Panc1 (cell line): ENCODE measurements around the gene KLHL8. TPM values are rescaled to one million over a fixed set of nuclear protein-coding genes. Genes with fewer than 3 reads are reported as not detected.

Source experiments
- ATAC-seq: fragments of 200-7000 bp; cut with Tn5 transposase; 2 replicates; pipeline ENCODE4 v1.9.1; 2020; ENCODE audit warnings: mild to moderate bottlenecking, moderate library complexity
- BruUV-seq: library from RNA; stranded (reverse); fragments of 400-500 nt; replicated peaks from 2 replicates; lab custom pipeline; 2021; lab: Mats Ljungman, UMichigan
- CTCF ChIA-PET: fragments of 300-600 bp; sonication (Branson Sonifier 250); formaldehyde crosslinking; loops from one replicate; lab custom pipeline; 2022; ENCODE audit warnings: antibody characterized with exemption; lab: Charles Lee
- POLR2A ChIA-PET: fragments of 300-600 bp; sonication (Branson Sonifier 250); formaldehyde crosslinking; loops from one replicate; lab custom pipeline; 2022; ENCODE audit warnings: antibody characterized with exemption; lab: Charles Lee
- DNase-seq: peaks from one replicate; pipeline ENCODE4 v3.0.0-alpha.2; 2010; ENCODE audit warnings: low read depth, low spot score
- H3K27ac ChIP-seq: 2 replicates; pipeline ENCODE4 v1.5.1; 2011; ENCODE audit warnings: mild to moderate bottlenecking, low read length, inconsistent platforms
- H3K27me3 ChIP-seq: fragments of 200-500 bp; sonication (Bioruptor generic); 2 replicates; pipeline ENCODE4 v1.6.0; 2014; ENCODE audit warnings: low read length, inconsistent platforms; ENCODE audit not compliant: control insufficient read depth, insufficient read depth
- H3K36me3 ChIP-seq: fragments of 200-500 bp; sonication (Bioruptor generic); 2 replicates; pipeline ENCODE4 v1.5.1; 2014; ENCODE audit warnings: inconsistent platforms, mild to moderate bottlenecking, low read length, moderate library complexity; ENCODE audit not compliant: control insufficient read depth, insufficient read depth
- H3K4me1 ChIP-seq: 2 replicates; pipeline ENCODE4 v1.5.1; 2011; ENCODE audit warnings: inconsistent platforms, mild to moderate bottlenecking, low read length, moderate library complexity; ENCODE audit not compliant: control insufficient read depth, insufficient read depth
- H3K4me3 ChIP-seq, 2 experiments: 2 replicates each; pipeline ENCODE4 v1.5.1; 2011 to 2012; ENCODE audit warnings: low read depth in 2 of 2, low read length in 2 of 2, mild to moderate bottlenecking in 2 of 2, inconsistent platforms in 1 of 2, moderate library complexity in 1 of 2
- H3K9me3 ChIP-seq: fragments of 200-500 bp; sonication (Bioruptor generic); 2 replicates; pipeline ENCODE4 v1.5.1; 2014; ENCODE audit warnings: low read depth, mild to moderate bottlenecking, inconsistent platforms, low read length, moderate library complexity; ENCODE audit not compliant: control insufficient read depth, insufficient read depth
- POLR2AphosphoS5 ChIP-seq: IDR thresholded peaks from 2 replicates; pipeline ENCODE4 v1.6.1; 2012; ENCODE audit warnings: mild to moderate bottlenecking, low read depth, low read length, moderate library complexity
- SIN3A ChIP-seq: IDR thresholded peaks from 2 replicates; pipeline ENCODE4 v1.6.1; 2012; ENCODE audit warnings: low read depth, mild to moderate bottlenecking, low read length, moderate library complexity, borderline replicate concordance; ENCODE audit not compliant: insufficient read depth
- TCF7L2 ChIP-seq: IDR thresholded peaks from 2 replicates; pipeline ENCODE4 v1.6.1; 2011; ENCODE audit warnings: mild to moderate bottlenecking, low read depth, low read length, inconsistent platforms
- in situ Hi-C: cut with HindIII; loops from 2 replicates; pipeline ENCODE4 v1.10.0; 2016; ENCODE audit warnings: low sequenced_read_pairs, low pct_unique_long_range_greater_than_20kb
- intact Hi-C: fragments of 100-400 bp; cut with micrococcal nuclease; formaldehyde crosslinking; loops from one replicate; pipeline ENCODE4 v1.10.0; 2022; ENCODE audit not compliant: unreplicated experiment
- total RNA-seq: library from RNA; stranded (reverse); gene quantifications from one replicate; pipeline ENCODE4 v1.2.1, GENCODE V29; 2021; ENCODE audit not compliant: unreplicated experiment
- TF ChIP-seq, protein P1 (sequence below), 2 experiments: IDR thresholded peaks; 2 replicates each; pipeline ENCODE4 v1.6.1; 2011 to 2012; ENCODE audit warnings: low read depth in 2 of 2, control low read depth in 1 of 2, low read length in 1 of 2, mild to moderate bottlenecking in 1 of 2, moderate library complexity in 1 of 2; ENCODE audit not compliant: insufficient read depth in 1 of 2
- TF ChIP-seq, protein P2 (sequence below): fragments of 450-650 bp; IDR thresholded peaks from 2 replicates; pipeline ENCODE4 v1.5.1; 2017; ENCODE audit warnings: mild to moderate bottlenecking

The KLHL8 gene
- total RNA-seq, 1 experiment from 2014 or later: 9.0 TPM

- in situ Hi-C loops: no loop called here
- BruUV-seq: no TSS peak
- intact Hi-C loops: no loop called here
- Histone ChIP-seq H3K27ac (no peak overlapping the region), H3K4me1 (no peaks in the 10 kb centered on the region), H3K27me3 (no peaks in the 10 kb centered on the region), H3K9me3 (no peaks in the 10 kb centered on the region), H3K36me3 (no peaks in the 10 kb centered on the region), H3K4me3 (no peak overlapping the region)
- no peak for TF ChIP-seq POLR2AphosphoS5
- TF ChIP-seq TCF7L2: no peak
- TF ChIP-seq SIN3A: no peak
- TF ChIP-seq, protein P1, sequence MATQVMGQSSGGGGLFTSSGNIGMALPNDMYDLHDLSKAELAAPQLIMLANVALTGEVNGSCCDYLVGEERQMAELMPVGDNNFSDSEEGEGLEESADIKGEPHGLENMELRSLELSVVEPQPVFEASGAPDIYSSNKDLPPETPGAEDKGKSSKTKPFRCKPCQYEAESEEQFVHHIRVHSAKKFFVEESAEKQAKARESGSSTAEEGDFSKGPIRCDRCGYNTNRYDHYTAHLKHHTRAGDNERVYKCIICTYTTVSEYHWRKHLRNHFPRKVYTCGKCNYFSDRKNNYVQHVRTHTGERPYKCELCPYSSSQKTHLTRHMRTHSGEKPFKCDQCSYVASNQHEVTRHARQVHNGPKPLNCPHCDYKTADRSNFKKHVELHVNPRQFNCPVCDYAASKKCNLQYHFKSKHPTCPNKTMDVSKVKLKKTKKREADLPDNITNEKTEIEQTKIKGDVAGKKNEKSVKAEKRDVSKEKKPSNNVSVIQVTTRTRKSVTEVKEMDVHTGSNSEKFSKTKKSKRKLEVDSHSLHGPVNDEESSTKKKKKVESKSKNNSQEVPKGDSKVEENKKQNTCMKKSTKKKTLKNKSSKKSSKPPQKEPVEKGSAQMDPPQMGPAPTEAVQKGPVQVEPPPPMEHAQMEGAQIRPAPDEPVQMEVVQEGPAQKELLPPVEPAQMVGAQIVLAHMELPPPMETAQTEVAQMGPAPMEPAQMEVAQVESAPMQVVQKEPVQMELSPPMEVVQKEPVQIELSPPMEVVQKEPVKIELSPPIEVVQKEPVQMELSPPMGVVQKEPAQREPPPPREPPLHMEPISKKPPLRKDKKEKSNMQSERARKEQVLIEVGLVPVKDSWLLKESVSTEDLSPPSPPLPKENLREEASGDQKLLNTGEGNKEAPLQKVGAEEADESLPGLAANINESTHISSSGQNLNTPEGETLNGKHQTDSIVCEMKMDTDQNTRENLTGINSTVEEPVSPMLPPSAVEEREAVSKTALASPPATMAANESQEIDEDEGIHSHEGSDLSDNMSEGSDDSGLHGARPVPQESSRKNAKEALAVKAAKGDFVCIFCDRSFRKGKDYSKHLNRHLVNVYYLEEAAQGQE (IDR thresholded peaks at IDR 0.05; ENCODE audit: insufficient read depth in 1 of 2, low read depth in 2 of 2, low read length in 1 of 2): no peak
- TF ChIP-seq, protein P2, sequence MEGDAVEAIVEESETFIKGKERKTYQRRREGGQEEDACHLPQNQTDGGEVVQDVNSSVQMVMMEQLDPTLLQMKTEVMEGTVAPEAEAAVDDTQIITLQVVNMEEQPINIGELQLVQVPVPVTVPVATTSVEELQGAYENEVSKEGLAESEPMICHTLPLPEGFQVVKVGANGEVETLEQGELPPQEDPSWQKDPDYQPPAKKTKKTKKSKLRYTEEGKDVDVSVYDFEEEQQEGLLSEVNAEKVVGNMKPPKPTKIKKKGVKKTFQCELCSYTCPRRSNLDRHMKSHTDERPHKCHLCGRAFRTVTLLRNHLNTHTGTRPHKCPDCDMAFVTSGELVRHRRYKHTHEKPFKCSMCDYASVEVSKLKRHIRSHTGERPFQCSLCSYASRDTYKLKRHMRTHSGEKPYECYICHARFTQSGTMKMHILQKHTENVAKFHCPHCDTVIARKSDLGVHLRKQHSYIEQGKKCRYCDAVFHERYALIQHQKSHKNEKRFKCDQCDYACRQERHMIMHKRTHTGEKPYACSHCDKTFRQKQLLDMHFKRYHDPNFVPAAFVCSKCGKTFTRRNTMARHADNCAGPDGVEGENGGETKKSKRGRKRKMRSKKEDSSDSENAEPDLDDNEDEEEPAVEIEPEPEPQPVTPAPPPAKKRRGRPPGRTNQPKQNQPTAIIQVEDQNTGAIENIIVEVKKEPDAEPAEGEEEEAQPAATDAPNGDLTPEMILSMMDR: no peak
- ChIA-PET CTCF (no interaction called here), POLR2A (interaction anchor here (0.6 kb wide), 1 partner anchor 16 kb away, joined by 7 read pairs; no protein-coding TSS in a partner anchor)
- DNase-seq: no peak
- no peak for ATAC-seq
These were observed 48.0 kb upstream of the KLHL8 start for GRCh38 chr4:87268411-87268810.

DNA sequence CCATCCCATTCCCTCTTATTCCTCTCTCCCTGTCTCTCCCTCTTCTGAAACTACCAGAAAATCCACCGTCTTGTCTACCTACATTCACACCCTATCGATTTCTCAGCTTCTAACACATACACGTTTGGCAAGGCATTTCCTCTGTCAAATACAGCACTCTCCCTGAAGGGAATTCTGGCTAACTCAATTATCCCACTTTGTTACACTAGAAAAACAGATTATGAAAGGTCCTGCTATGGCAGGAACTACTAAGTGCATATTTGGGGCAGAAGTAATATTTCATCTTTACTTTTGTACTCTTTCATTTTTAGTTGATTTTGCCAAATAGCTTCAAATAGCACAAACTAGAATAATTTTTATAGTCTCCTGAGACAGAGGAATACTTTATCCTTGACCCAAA, 46.6 kb upstream of the KLHL8 start:
- CTCF ChIA-PET: no interaction called here
- in situ Hi-C loops (no loop called here), intact Hi-C loops (no loop called here)
- H3K36me3 ChIP-seq: no peaks in the 10 kb centered on the region
- no peak overlapping the region for H3K27ac ChIP-seq
- no peak overlapping the region for H3K4me3 ChIP-seq
- ATAC-seq: no peak
- BruUV-seq: no TSS peak
- POLR2A ChIA-PET: interaction anchor here (0.6 kb wide), 1 partner anchor 905 kb away, joined by 3 read pairs; no protein-coding TSS in a partner anchor
- H3K4me1 ChIP-seq: no peaks in the 10 kb centered on the region
- no peaks in the 10 kb centered on the region for H3K9me3 ChIP-seq
- no peak for DNase-seq
- TF ChIP-seq, protein P2: no peak
- TF ChIP-seq SIN3A (no peak), TCF7L2 (no peak), POLR2AphosphoS5 (no peak)
- TF ChIP-seq, protein P1 (IDR thresholded peaks at IDR 0.05; ENCODE audit: insufficient read depth in 1 of 2, low read depth in 2 of 2, low read length in 1 of 2): no peak
- H3K27me3 ChIP-seq: no peaks in the 10 kb centered on the region
